ENCODE measurements around the gene TNF.
A peak's percentile ranks its signal among the peaks of the same experiment; 100 is the strongest.
"Not testable (repeated sequence)": the region's sequence is repeated elsewhere in the genome, so short reads cannot be mapped to it uniquely, and the experiment has no call there.

Gene TNF

DNA sequence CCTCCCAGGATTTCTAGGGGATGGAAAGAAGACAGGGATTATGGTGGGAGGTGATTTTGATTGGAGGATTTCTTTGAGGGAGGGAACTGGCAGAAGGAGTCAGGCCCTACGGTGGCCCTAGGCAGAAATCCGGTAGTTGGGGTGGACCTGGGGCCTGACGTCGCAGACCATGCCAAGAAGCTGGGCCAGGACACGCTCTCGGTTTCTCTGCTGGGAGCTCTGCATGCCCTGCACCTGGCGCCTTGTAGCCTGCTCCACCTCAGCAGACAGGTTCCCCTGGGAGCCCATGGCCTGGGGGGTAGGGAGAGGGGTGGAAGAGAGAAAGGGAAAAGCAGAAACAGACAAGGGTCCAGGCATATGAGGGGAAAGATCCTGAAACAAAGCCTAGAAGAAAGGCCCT is 30.1 kb upstream of the TNF start:
- Histone ChIP-seq H3K27me3 (ENCODE audit: insufficient read depth, low read length) (no peaks in the 10 kb centered on the region), H2AFZ (ENCODE audit: low read length, unreplicated experiment) (no peak overlapping the region), H3K4me3 (ENCODE audit: low read depth, low read length) (peak overlapping the region; percentile 76; the same call in 1 of the 2 replicates), H3K27ac (ENCODE audit: low read depth, low read length) (no peak overlapping the region), H3K4me1 (ENCODE audit: control insufficient read depth, insufficient read depth, low read length, unreplicated experiment) (peaks cover 24% of the 10 kb centered on the region), H3K36me3 (ENCODE audit: insufficient read depth, low read length) (peaks cover 4% of the 10 kb centered on the region), H3K79me2 (ENCODE audit: control insufficient read depth, insufficient read depth, low read length, unreplicated experiment) (peaks cover 39% of the 10 kb centered on the region)

DNA sequence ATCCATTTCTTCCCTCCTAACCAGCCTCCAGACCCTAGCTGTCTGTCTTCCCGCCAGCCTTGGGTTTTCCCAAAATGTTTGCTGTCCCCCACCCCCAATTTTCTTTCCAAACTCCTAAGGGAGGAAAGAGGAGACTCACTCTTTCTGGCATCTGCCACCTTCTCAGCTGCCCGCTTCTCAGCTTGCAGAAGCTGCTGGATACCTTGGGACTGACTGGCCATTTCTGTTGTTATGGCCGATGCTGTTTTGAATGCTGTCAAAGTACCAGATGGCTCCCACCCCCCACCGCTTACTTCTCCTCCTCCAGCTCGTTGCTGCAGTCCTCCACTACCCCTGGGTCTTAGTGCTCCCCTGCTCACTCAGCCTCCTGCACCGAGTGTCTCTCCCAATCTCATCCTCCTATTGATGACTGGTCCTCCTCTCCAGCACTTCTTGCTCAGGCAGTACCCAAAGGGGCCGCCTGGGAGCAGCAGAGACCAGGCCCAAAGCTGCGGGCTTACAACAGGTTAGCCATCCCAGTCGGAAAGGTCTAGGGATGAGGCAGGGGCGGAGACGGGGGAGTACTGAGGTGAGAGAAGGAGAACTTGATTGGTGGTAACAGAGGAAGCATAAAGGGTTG is 28.9 kb upstream of the TNF start, which contains the start of gene ATP6V1G2:
ATP6V1G2 (minus strand) TSS at position 270 of the 619 bp plus-strand sequence; CDS start at position 221, 49 bp downstream.
- no peaks in the 10 kb centered on the region for H3K27me3 ChIP-seq (ENCODE audit: insufficient read depth, low read length)
- H3K4me3 ChIP-seq (ENCODE audit: low read depth, low read length) = peak within 1 kb of the TSS; percentile 76
- peak within 1 kb of the TSS; percentile 88 for H2AFZ ChIP-seq (ENCODE audit: low read length, unreplicated experiment)
- H3K79me2 ChIP-seq (ENCODE audit: control insufficient read depth, insufficient read depth, low read length, unreplicated experiment) = peaks cover 27% of the 10 kb centered on the region
- peaks cover 24% of the 10 kb centered on the region for H3K4me1 ChIP-seq (ENCODE audit: control insufficient read depth, insufficient read depth, low read length, unreplicated experiment)
- no peaks in the 10 kb centered on the region for H3K36me3 ChIP-seq (ENCODE audit: insufficient read depth, low read length)
- peak within 1 kb of the TSS; percentile 65; the same call in 1 of the 2 replicates for H3K27ac ChIP-seq (ENCODE audit: low read depth, low read length)

DNA sequence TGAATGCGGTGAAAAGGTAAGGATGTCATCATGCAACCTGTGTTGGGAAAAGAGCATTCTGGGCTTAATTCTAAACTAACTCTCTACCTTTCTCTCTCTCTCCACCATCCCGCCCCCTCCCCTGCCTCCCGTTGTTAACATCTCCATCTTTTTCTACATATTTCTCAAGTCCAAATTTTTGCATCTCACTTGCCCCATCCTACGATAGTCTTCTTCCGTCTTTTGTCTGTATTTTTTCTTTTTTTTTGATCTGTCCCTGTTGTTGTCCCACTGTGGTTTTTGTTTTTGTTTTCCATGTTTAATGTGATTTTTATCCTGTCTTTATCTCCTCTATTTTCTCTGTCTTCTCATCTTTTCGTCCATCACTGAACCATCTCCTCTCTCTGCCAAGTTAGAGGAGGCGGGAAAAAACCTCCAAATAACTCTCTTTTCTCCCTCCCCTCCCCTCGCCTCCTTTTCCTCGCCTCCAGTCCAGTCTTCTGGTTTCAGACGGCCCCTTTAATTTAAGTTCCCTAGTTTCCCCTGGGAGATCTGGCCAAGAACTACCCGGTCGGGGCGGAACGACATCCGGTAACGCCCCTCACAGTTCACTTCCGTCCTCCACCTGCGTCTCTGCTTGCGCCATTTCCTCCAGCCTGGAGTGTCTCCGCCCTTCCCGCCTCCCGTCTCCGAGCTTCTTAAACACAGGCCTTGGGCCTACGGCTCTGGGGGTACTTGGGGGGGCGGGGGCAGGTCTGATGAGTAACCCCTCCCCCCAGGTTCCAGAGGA is 28.2 kb upstream of the TNF start, which contains the start of gene NFKBIL1:
NFKBIL1 (plus strand) TSS at position 651 of the 769 bp plus-strand sequence; CDS start at position 738, 87 bp downstream.
- Histone ChIP-seq H3K79me2 (ENCODE audit: control insufficient read depth, insufficient read depth, low read length, unreplicated experiment) (peaks cover 23% of the 10 kb centered on the region), H3K4me1 (ENCODE audit: control insufficient read depth, insufficient read depth, low read length, unreplicated experiment) (peaks cover 24% of the 10 kb centered on the region), H3K36me3 (ENCODE audit: insufficient read depth, low read length) (no peaks in the 10 kb centered on the region), H3K27me3 (ENCODE audit: insufficient read depth, low read length) (no peaks in the 10 kb centered on the region), H3K27ac (ENCODE audit: low read depth, low read length) (peak within 1 kb of the TSS; percentile 65), H3K4me3 (ENCODE audit: low read depth, low read length) (peak within 1 kb of the TSS; percentile 76), H2AFZ (ENCODE audit: low read length, unreplicated experiment) (peak within 1 kb of the TSS; percentile 88)

DNA sequence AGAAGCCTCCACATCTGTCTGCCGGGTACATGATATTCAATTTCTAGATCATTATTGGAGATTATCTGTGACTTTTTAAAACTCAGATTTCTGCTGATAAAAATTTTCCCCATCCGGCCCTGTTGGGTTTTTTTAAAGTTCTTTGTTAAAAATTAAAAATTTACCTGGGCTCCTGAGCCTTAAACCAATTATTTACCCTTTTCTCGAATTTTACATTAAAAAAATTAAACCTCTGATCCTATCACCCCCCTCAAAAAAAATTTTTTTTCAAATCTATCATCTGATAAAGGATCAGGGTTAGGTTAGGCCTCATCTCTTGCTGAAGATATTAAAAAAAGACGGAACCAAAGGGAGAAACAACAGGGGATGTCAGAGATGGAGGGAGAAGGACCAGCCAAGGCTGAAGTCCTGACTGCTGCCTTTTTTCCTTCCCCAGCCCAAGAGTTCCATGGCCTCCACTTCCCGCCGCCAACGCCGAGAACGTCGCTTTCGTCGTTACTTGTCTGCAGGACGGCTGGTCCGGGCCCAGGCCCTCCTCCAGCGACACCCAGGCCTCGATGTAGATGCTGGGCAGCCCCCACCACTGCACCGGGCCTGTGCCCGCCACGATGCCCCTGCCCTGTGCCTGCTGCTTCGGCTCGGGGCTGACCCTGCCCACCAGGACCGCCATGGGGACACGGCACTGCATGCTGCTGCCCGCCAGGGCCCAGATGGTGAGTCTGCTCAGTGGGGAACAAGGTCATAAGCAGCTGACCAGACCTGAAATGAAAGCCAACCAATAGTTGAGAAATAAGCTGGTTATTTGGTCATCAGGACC is 27.4 kb upstream of the TNF start:
- H3K27ac ChIP-seq (ENCODE audit: low read depth, low read length) = peak overlapping the region; percentile 65
- peaks cover 21% of the 10 kb centered on the region for H3K4me1 ChIP-seq (ENCODE audit: control insufficient read depth, insufficient read depth, low read length, unreplicated experiment)
- peak overlapping the region; percentile 34 for H2AFZ ChIP-seq (ENCODE audit: low read length, unreplicated experiment)
- H3K27me3 ChIP-seq (ENCODE audit: insufficient read depth, low read length) = no peaks in the 10 kb centered on the region
- H3K79me2 ChIP-seq (ENCODE audit: control insufficient read depth, insufficient read depth, low read length, unreplicated experiment) = peaks cover 18% of the 10 kb centered on the region
- H3K36me3 ChIP-seq (ENCODE audit: insufficient read depth, low read length) = no peaks in the 10 kb centered on the region
- peak overlapping the region; percentile 76 for H3K4me3 ChIP-seq (ENCODE audit: low read depth, low read length)

DNA sequence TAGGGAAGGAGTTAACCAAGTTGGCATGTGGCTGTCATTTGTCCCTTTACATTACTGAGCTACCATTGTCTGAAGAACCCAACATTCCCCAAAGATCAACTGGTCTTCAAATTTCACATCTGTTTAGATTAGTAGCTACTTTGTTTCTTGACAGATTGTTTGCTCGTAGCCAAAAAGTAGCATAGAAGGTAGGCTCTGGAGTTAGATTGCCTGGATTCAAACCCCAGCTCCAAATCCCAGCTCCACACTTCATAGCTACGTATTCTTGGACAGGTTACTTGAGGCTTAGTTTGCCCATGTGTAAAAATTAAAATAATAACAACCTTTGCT is 26.9 kb upstream of the TNF start:
- peak overlapping the region; percentile 76 for H3K4me3 ChIP-seq (ENCODE audit: low read depth, low read length)
- no peak overlapping the region for H2AFZ ChIP-seq (ENCODE audit: low read length, unreplicated experiment)
- H3K79me2 ChIP-seq (ENCODE audit: control insufficient read depth, insufficient read depth, low read length, unreplicated experiment) = peaks cover 14% of the 10 kb centered on the region
- H3K27ac ChIP-seq (ENCODE audit: low read depth, low read length) = no peak overlapping the region; the same call in 1 of the 2 replicates
- H3K4me1 ChIP-seq (ENCODE audit: control insufficient read depth, insufficient read depth, low read length, unreplicated experiment) = peaks cover 17% of the 10 kb centered on the region
- H3K36me3 ChIP-seq (ENCODE audit: insufficient read depth, low read length) = no peaks in the 10 kb centered on the region
- H3K27me3 ChIP-seq (ENCODE audit: insufficient read depth, low read length) = no peaks in the 10 kb centered on the region

DNA sequence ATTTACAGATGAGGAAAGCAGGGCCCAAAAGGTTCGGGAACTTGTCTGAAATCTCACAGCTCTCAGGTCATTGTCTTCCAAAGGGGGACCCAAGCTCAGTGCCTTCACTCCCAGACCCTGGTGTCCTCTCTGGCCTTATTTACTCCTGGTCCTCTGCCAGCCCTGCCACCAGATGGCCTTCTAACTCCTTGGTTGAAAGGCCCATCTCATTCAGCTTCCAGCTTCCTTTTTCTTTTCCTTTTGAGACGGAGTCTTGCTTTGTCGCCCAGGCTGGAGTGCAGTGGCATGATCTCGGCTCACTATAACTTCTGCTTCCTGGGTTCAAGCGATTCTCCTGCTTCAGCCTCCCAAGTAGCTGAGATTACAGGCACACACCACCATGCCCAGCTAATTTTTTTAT is 24.0 kb upstream of the TNF start:
- H3K4me1 ChIP-seq (ENCODE audit: control insufficient read depth, insufficient read depth, low read length, unreplicated experiment) = peaks cover 12% of the 10 kb centered on the region
- H3K27me3 ChIP-seq (ENCODE audit: insufficient read depth, low read length); H2AFZ ChIP-seq (ENCODE audit: low read length, unreplicated experiment); H3K4me3 ChIP-seq (ENCODE audit: low read depth, low read length); H3K27ac ChIP-seq (ENCODE audit: low read depth, low read length); H3K36me3 ChIP-seq (ENCODE audit: insufficient read depth, low read length): not testable (repeated sequence)
- peaks cover 17% of the 10 kb centered on the region for H3K79me2 ChIP-seq (ENCODE audit: control insufficient read depth, insufficient read depth, low read length, unreplicated experiment)

DNA sequence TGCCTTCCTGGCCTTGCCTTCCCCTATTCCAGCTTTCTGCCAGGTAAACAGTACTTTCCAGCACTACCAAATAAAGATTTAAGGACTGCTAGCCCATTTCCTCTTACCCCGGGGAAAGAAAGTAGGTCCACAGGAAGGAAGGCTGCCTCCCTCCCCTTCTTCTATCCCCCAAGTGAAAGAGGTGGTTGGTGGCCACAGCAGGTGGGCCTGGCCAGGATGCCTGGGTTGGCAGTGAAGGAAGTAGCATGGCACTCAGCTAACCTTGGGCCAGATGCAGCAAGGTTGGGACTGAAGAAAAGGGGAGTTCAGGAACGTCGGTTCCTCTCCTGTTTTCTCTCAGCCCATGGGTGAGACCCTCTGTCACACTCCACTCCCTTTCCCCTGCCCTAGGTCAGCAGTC is 19.1 kb upstream of the TNF start:
- H3K4me1 ChIP-seq (ENCODE audit: control insufficient read depth, insufficient read depth, low read length, unreplicated experiment) = peaks cover 29% of the 10 kb centered on the region
- H3K27ac ChIP-seq (ENCODE audit: low read depth, low read length) = no peak overlapping the region

DNA sequence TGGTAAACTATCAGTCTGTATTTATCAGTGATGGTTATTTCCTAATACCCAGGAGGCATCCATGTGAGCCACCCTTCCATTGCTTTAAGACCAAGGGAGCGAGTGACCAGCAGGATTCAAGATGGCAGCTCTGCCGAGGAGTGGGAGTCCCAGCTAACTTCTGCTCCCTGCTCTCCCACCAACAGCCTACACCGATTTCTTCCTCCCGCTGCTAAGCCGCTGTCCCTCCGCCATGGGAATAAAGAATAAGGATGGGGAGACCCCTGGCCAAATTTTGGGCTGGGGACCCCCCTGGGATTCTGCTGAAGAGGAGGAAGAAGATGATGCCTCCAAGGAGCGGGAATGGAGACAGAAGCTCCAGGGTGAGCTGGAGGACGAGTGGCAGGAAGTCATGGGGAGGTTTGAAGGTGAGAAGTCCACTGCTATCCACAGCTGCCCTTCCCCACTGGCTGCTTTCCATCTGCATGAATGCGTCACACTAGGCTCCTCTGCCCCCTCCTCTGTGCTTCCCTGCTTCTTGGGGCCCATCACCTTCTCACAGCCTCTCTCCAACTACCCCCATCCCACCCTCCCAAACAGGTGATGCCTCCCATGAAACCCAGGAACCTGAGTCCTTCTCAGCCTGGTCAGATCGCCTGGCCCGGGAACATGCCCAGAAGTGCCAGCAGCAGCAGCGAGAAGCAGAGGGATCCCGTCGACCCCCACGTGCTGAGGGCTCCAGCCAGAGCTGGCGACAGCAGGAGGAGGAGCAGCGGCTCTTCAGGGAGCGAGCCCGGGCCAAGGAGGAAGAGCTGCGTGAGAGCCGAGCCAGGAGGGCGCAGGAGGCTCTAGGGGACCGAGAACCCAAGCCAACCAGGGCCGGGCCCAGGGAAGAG is 17.7 kb upstream of the TNF start:
- Histone ChIP-seq H3K27ac (ENCODE audit: low read depth, low read length) (no peak overlapping the region), H3K4me3 (ENCODE audit: low read depth, low read length) (no peak overlapping the region), H2AFZ (ENCODE audit: low read length, unreplicated experiment) (no peak overlapping the region), H3K27me3 (ENCODE audit: insufficient read depth, low read length) (no peaks in the 10 kb centered on the region), H3K4me1 (ENCODE audit: control insufficient read depth, insufficient read depth, low read length, unreplicated experiment) (peaks cover 29% of the 10 kb centered on the region), H3K79me2 (ENCODE audit: control insufficient read depth, insufficient read depth, low read length, unreplicated experiment) (peaks cover 4% of the 10 kb centered on the region), H3K36me3 (ENCODE audit: insufficient read depth, low read length) (no peaks in the 10 kb centered on the region; the same call in none of the 2 replicates)

More for the DNA sequence above, 19.1 kb upstream of the TNF start:
- Histone ChIP-seq H2AFZ (ENCODE audit: low read length, unreplicated experiment) (no peak overlapping the region), H3K79me2 (ENCODE audit: control insufficient read depth, insufficient read depth, low read length, unreplicated experiment) (peaks cover 4% of the 10 kb centered on the region), H3K27me3 (ENCODE audit: insufficient read depth, low read length) (no peaks in the 10 kb centered on the region), H3K36me3 (ENCODE audit: insufficient read depth, low read length) (no peaks in the 10 kb centered on the region; the same call in none of the 2 replicates), H3K4me3 (ENCODE audit: low read depth, low read length) (no peak overlapping the region)

DNA sequence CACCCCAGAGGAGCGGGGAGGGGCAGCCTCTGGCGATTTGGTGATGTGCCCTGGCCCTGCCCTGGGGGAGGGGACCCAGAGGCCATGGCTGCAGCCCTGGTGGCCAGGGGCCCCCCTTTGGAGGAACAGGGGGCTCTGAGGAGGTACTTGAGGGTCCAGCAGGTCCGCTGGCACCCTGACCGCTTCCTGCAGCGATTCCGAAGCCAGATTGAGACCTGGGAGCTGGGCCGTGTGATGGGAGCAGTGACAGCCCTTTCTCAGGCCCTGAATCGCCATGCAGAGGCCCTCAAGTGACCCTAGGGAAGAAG is 17.1 kb upstream of the TNF start:
- Histone ChIP-seq H3K27ac (ENCODE audit: low read depth, low read length) (no peak overlapping the region), H3K4me1 (ENCODE audit: control insufficient read depth, insufficient read depth, low read length, unreplicated experiment) (peaks cover 35% of the 10 kb centered on the region), H3K36me3 (ENCODE audit: insufficient read depth, low read length) (no peaks in the 10 kb centered on the region; the same call in none of the 2 replicates), H3K27me3 (ENCODE audit: insufficient read depth, low read length) (no peaks in the 10 kb centered on the region), H3K79me2 (ENCODE audit: control insufficient read depth, insufficient read depth, low read length, unreplicated experiment) (peaks cover 4% of the 10 kb centered on the region), H3K4me3 (ENCODE audit: low read depth, low read length) (no peak overlapping the region), H2AFZ (ENCODE audit: low read length, unreplicated experiment) (no peak overlapping the region)

All from ACC112 (cell line).